Measurements from ENCODE around the gene RUVBL1.

GRCh38 chr3:128100161-128100560 is 23.5 kb downstream of the RUVBL1 start:
- TF ChIP-seq POLR2A (IDR thresholded peaks at IDR 0.05) (no peak), CTCF (IDR thresholded peaks at IDR 0.05 in 4 of 5, conservative IDR thresholded peaks at IDR 0.05 in 1 of 5) (no peak)

Data from gastrocnemius medialis (tissue), 4 donors.